Right kidney (tissue), 1 donor: Measurements from ENCODE around the gene SMARCA4.
A peak's percentile ranks its signal among the peaks of the same experiment; 100 is the strongest.
"Not testable (repeated sequence)": the region's sequence is repeated elsewhere in the genome, so short reads cannot be mapped to it uniquely, and the experiment has no call there.

Experiments used
- DNase-seq: peaks from one replicate; pipeline ENCODE4 v3.0.0-alpha.2; 2016

Gene SMARCA4

GRCh38 chr19:11067356-11068113 is 106.7 kb downstream of the SMARCA4 start:
- no peak for DNase-seq

DNA sequence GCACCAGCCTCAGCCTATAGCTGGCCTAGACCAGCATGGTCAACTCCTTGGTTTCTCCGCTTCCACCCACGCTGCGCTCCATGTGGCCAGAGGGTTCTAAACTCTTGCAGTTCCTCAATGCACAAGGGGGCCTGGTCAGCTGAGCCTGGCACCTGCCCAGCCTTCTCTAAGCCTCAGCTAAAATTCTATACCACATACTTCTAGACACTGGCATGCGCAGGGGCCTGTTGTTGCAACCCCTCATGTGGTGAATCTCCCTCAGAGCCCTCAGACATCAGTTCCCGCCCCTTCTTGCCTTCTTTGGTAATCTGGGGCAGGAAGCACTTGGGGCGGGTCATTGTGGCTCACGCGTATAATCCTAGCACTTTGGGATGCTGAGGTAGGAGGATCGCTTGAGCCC is 108.7 kb downstream of the SMARCA4 start:
- no peak for DNase-seq

DNA sequence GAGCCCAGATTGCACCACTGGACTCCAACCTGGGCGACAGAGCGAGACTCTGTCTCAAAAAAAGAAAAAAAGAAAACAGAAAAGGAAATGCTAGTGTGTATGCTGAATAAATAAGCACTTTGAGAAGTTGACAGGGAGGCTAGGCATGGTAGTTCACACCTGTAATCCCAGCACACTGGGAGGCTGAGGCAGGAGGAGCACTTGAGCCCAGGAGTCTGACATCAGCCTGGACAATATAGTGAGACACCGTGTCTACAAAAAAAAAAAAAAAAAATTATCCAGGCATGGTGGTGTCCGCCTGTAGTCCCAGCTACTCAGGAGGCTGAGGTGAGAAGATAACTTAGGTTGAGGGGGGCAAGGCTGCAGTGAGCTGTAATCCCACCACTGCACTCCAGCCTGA is 109.3 kb downstream of the SMARCA4 start:
- DNase-seq, result no peak

GRCh38 chr19:11073568-11073967 is 112.7 kb downstream of the SMARCA4 start:
- no peak for DNase-seq

DNA sequence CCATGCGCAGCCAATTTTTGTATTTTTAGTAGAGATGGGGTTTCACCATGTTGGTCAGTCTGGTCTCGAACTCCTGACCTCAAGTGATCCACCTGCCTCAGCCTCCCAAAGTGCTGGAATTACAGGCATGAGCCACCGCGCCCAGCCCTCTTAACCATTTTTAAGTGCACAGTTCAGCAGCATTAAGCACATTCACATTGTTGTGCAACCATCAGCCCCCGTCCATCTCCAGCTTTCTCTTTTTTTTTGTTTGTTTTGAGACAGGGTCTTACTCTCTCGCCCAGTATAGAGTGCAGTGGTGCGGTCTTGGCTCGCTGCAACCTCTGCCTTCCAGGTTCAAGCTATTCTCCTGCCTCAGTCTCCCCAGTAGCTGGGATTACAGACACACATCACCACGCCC is 116.0 kb downstream of the SMARCA4 start:
- not testable (repeated sequence) for DNase-seq

- DNase-seq, result no peak
Measured at GRCh38 chr19:11078893-11079292, 118.1 kb downstream of the SMARCA4 start.

GRCh38 chr19:11079999-11080398 is 119.2 kb downstream of the SMARCA4 start:
- no peak for DNase-seq

- DNase-seq, result no peak
Measured at GRCh38 chr19:11087870-11088505, 127.2 kb downstream of the SMARCA4 start.

DNA sequence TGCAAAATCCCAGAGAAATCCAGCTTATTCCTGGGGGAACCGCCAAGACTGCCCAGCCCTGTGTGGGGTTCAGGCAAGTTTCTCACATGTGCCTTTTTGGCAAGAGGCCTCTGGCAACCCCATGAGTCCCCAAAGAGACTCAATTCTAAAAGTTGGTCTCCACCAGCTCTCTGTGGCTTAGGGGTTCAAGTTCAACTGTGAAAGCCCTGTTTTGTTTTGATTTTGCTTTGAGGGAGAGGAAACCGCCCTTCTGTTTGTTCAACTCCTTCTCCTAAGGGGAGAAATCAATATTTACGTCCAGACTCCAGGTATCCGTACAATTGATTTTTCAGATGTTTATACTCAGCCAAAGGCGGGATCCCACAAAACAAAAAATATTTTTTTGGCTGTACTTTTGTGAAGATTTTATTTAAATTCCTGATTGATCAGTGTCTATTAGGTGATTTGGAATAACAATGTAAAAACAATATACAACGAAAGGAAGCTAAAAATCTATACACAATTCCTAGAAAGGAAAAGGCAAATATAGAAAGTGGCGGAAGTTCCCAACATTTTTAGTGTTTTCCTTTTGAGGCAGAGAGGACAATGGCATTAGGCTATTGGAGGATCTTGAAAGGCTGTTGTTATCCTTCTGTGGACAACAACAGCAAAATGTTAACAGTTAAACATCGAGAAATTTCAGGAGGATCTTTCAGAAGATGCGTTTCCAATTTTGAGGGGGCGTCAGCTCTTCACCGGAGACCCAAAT is 127.8 kb downstream of the SMARCA4 start:
- peak; percentile 41 for DNase-seq

DNA sequence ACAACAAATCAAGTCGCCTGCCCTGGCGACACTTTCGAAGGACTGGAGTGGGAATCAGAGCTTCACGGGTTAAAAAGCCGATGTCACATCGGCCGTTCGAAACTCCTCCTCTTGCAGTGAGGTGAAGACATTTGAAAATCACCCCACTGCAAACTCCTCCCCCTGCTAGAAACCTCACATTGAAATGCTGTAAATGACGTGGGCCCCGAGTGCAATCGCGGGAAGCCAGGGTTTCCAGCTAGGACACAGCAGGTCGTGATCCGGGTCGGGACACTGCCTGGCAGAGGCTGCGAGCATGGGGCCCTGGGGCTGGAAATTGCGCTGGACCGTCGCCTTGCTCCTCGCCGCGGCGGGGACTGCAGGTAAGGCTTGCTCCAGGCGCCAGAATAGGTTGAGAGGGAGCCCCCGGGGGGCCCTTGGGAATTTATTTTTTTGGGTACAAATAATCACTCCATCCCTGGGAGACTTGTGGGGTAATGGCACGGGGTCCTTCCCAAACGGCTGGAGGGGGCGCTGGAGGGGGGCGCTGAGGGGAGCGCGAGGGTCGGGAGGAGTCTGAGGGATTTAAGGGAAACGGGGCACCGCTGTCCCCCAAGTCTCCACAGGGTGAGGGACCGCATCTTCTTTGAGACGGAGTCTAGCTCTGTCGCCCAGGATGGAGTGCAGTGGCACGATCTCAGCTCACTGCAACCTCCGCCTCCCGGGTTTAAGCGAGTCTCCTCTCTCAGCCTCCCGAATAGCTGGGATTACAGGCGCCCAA is 128.6 kb downstream of the SMARCA4 start, which contains the start of gene LDLR:
TSS of gene LDLR (plus strand) at position 210 of the 760 bp plus-strand sequence. CDS start at position 296, 86 bp downstream.
- DNase-seq, result peak; percentile 73

- DNase-seq, result peak; percentile 94
Measured at GRCh38 chr19:11090014-11090263, 129.1 kb downstream of the SMARCA4 start.

DNA sequence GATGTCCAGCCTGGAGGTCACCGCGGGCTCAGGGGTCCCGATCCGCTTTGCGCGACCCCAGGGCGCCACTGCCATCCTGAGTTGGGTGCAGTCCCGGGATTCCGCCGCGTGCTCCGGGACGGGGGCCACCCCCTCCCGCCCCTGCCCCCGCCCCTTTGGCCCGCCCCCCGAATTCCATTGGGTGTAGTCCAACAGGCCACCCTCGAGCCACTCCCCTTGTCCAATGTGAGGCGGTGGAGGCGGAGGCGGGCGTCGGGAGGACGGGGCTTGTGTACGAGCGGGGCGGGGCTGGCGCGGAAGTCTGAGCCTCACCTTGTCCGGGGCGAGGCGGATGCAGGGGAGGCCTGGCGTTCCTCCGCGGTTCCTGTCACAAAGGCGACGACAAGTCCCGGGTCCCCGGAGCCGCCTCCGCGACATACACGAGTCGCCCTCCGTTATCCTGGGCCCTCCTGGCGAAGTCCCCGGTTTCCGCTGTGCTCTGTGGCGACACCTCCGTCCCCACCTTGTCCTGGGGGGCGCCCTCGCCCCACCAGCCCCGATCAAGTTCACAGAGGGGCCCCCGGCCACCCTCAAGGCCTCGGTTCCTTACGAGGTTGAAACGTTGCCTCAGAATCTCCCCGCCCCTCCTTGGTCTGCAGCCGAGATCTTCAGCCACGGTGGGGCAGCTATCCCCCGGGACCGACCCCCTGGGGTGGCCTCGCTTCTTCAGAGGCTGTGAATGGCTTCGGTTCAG is 129.6 kb downstream of the SMARCA4 start:
- DNase-seq, result peak; percentile 86

DNA sequence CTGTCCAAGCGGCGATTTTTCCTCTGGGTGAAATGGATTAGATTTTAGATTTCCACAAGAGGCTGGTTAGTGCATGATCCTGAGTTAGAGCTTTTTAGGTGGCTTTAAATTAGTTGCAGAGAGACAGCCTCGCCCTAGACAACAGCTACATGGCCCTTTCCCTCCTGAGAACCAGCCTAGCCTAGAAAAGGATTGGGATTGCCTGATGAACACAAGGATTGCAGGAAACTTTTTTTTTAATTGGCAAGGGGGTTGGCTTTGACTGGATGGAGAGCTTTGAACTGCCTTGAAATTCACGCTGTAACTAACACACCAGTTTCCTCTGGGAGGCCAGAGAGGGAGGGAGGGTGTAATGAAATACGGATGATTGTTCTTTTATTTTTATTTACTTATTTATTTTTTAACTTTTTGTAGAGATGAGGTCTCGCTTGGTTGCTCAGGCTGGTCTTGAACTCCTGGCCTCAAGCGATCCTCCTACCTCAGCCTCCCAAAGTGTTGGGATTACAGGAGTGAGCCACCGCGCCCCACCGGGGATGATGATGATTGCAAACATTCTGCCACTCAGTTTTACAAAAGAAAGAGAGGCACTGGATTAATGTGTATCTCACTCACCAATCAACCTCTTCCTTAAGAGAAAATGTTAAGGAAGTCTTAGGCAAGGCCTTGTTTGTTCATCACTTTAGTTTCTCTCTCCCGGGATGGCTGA is 130.3 kb downstream of the SMARCA4 start:
- peak; percentile 28 for DNase-seq

DNA sequence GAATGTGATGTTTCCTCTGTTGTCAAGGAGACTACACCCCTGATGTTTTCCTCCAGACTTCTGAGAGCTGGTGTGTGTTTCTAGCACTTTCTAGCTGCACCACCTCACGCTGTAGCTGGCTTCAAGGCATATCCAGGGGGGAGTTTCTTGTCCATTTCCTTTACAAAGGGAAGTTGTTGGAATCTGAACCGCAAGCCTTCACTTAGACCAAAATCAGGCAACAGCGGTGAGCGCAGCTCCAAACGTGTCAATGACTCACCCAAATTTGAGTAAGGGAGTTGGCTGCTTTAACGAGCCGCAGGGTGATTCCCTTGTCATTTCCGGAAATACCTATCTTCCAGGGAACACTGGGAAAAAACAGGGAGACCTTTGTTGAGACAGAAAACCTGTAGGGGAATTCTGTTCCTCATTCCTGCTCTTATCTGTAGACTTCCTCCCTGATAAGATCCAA is 130.9 kb downstream of the SMARCA4 start:
- DNase-seq, result no peak

DNA sequence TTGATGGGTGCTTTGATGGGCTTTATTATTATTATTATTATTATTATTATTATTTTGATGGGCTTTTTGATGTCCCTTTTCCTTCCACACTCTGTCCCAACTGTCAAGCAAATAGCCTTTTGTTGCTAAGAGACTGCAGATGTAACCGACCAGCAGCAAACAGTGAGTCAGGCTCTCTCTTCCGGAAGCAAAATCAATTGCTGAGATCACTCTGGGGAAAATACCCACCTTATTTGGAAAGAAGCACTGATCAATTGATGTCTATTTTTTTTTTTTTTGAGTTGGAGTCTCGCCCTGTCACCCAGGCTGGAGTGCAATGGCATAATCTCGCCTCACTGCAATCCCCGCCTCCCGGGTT is 131.3 kb downstream of the SMARCA4 start:
- DNase-seq, result no peak

DNA sequence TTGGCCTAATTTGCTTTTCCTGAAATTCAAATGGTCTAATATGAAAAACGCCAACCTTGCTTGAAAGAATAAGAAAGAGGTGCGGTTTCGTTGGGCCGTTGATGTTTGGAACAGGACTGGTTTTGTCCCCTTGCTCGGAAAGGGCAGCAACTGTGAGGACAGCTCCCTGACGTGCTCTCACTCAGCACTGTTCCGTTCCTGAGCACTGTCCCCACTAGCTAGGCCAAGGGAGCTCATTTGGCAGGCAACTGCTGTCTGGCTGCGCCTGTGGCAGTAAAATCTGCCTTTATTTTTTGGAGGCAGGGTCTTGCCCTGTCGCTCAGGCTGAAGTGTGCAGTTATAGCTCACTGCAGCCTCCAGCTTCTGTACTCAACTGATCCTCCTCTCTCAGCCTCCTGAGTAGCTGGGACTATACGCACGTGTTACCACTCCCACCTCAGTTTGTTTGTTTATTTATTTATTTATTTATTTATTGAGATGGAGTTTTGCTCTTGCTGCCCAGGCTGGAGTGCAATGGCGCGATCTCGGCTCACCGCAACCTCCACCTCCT is 132.9 kb downstream of the SMARCA4 start:
- no peak for DNase-seq

GRCh38 chr19:11094520-11094894 is 133.7 kb downstream of the SMARCA4 start:
- no peak for DNase-seq

DNA sequence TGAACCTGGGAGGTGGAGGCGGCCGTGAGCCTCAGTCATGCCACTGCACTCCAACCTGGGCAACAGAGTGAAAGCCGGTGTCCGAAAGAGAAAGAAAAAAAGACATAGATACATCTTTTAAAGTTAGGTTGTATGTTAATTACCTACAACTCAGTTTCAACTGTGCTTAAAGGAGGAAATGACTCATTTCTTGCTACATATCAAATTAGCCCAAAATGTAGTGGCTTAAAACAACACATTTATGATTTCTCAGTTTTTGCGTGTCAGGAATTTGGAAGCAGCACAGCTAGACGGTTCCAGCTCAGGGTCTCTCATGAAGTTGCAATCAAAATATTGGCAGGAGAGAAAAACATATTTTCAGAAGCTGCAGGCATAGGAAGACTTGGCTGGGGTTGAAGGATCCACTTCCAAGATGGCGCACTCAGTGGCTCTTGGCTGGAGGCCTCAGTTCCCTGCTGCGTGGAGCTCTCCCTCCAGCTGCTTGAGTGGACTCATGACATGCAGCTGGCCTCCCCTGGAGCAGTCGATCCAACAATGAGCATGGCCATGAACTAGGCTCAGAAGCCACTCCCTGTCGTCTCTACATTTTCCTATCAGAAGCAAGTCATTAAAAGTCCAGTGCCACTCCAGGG is 135.5 kb downstream of the SMARCA4 start:
- no peak for DNase-seq

DNA sequence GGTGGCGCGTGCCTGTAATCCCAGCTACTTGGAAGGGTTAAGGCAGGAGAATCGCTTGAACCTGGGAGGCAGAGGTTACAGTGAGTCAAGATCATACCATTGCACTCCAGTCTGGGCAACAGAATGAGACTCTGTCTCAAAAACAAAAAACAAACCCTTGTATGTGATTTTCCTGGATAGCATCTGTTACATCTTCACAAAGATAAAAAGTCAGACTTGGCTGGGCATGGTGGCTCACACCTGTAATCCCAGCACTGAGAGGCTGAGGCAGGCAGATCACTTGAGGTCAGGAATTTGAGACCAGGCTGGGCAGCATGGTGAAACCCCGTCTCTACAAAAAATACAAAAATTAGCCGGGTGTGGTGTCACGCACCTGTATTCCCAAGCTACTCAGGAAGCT is 136.5 kb downstream of the SMARCA4 start:
- DNase-seq, result not testable (repeated sequence)

GRCh38 chr19:11098327-11098726 is 137.5 kb downstream of the SMARCA4 start:
- no peak for DNase-seq

- no peak for DNase-seq
Measured at GRCh38 chr19:11098861-11099260, 138.0 kb downstream of the SMARCA4 start.
